ENCODE measurements around the gene RASSF7. TPM values are rescaled to one million over a fixed set of nuclear protein-coding genes. Genes with fewer than 3 reads are reported as not detected.

Gene RASSF7
- total and polyA plus RNA-seq, 9 donors, result 4.7 to 163 (median 9.4) TPM; not detected in 1

DNA sequence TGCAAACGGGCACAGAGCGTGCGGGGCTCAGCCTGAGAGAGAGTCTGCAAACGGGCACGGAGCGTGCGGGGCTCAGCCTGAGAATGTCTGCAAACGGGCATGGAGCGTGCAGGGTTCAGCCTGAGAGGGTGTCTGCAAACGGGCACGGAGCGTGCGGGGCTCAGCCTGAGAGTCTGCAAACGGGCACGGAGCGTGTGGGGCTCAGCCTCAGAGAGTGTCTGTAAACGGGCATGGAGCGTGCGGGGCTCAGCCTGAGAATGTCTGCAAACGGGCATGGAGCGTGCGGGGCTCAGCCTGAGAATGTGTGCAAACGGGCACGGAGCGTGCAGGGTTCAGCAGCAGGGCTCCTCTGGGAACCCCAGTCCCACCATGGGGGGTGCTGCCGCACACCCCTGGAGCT, 29.0 kb downstream of the RASSF7 start:
- Histone ChIP-seq H3K36me3 (no peaks in the 10 kb centered on the region), H3K27me3 (no peaks in the 10 kb centered on the region), H3K9me3 (no peaks in the 10 kb centered on the region), H3K4me3 (no peak overlapping the region), H3K4me1 (ENCODE audit: insufficient read depth) (no peaks in the 10 kb centered on the region), H3K27ac (no peak overlapping the region)
- 93 to 94% (median 93%) methylated on average over 26 of the region's 26 CpGs for WGBS, 3 donors
- peak in 1 of 5 donors; percentile 28 for DNase-seq
- intact Hi-C loops (cut with DNase I), result no loop called here
- TF ChIP-seq POLR2A (IDR thresholded peaks at IDR 0.05), result no peak
- no peak for TF ChIP-seq EP300 (IDR thresholded peaks at IDR 0.05)
- TF ChIP-seq, protein P1, sequence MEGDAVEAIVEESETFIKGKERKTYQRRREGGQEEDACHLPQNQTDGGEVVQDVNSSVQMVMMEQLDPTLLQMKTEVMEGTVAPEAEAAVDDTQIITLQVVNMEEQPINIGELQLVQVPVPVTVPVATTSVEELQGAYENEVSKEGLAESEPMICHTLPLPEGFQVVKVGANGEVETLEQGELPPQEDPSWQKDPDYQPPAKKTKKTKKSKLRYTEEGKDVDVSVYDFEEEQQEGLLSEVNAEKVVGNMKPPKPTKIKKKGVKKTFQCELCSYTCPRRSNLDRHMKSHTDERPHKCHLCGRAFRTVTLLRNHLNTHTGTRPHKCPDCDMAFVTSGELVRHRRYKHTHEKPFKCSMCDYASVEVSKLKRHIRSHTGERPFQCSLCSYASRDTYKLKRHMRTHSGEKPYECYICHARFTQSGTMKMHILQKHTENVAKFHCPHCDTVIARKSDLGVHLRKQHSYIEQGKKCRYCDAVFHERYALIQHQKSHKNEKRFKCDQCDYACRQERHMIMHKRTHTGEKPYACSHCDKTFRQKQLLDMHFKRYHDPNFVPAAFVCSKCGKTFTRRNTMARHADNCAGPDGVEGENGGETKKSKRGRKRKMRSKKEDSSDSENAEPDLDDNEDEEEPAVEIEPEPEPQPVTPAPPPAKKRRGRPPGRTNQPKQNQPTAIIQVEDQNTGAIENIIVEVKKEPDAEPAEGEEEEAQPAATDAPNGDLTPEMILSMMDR (IDR thresholded peaks at IDR 0.05), result no peak

DNA sequence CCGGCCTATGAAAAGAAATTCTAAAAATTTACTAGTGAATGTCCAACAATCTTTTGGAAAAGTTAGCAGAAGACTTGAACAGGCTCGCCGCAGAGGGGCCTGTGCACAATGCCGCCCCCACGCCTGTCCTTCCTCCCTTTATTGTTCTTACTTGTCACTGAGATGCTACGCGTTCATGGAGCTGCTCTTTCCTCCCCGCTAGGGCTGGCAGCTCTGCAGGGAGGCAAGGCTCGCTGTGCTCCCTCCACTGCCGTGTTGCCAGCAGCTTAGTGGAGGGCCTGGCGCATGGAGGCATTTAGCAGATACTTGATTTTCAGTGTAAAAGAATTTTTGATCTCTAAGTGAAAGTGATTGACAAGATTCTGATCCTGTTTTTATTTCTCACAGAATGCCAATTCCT, 30.2 kb downstream of the RASSF7 start:
- no peak overlapping the region for H3K4me3 ChIP-seq
- TF ChIP-seq POLR2A (IDR thresholded peaks at IDR 0.05), result no peak
- no peak for TF ChIP-seq EP300 (IDR thresholded peaks at IDR 0.05)
- TF ChIP-seq, protein P1 (IDR thresholded peaks at IDR 0.05), result no peak
- no peaks in the 10 kb centered on the region for H3K9me3 ChIP-seq
- H3K27ac ChIP-seq, result no peak overlapping the region
- intact Hi-C loops (cut with DNase I), result no loop called here
- DNase-seq, result no peak
- H3K36me3 ChIP-seq, result no peaks in the 10 kb centered on the region
- no peaks in the 10 kb centered on the region for H3K4me1 ChIP-seq (ENCODE audit: insufficient read depth)
- no peaks in the 10 kb centered on the region for H3K27me3 ChIP-seq
- WGBS, 3 donors, result 74 to 79% (median 78%) methylated on average over 11 of the region's 11 CpGs

GRCh38 chr11:592501-592900, 31.7 kb downstream of the RASSF7 start:
- DNase-seq, result no peak
- H3K4me1 ChIP-seq (ENCODE audit: insufficient read depth), result no peaks in the 10 kb centered on the region
- H3K4me3 ChIP-seq, result no peak overlapping the region
- no peaks in the 10 kb centered on the region for H3K9me3 ChIP-seq
- H3K27me3 ChIP-seq, result no peaks in the 10 kb centered on the region
- H3K27ac ChIP-seq, result no peak overlapping the region
- WGBS, 3 donors, result 94 to 96% (median 95%) methylated on average over 22 of the region's 22 CpGs
- intact Hi-C loops (cut with DNase I), result no loop called here
- no peaks in the 10 kb centered on the region for H3K36me3 ChIP-seq
- TF ChIP-seq, protein P1 (IDR thresholded peaks at IDR 0.05), result no peak
- no peak for TF ChIP-seq POLR2A (IDR thresholded peaks at IDR 0.05)
- no peak for TF ChIP-seq EP300 (IDR thresholded peaks at IDR 0.05)

- Histone ChIP-seq H3K9me3 (no peaks in the 10 kb centered on the region), H3K4me3 (no peak overlapping the region), H3K36me3 (no peaks in the 10 kb centered on the region), H3K27ac (no peak overlapping the region), H3K4me1 (ENCODE audit: insufficient read depth) (no peaks in the 10 kb centered on the region), H3K27me3 (no peaks in the 10 kb centered on the region)
- no peak for TF ChIP-seq POLR2A (IDR thresholded peaks at IDR 0.05)
- TF ChIP-seq, protein P1 (IDR thresholded peaks at IDR 0.05), result no peak
- TF ChIP-seq EP300 (IDR thresholded peaks at IDR 0.05), result no peak
- no peak for DNase-seq
- 81 to 90% (median 84%) methylated on average over 10 of the region's 10 CpGs for WGBS, 3 donors
- intact Hi-C loops (cut with DNase I), result no loop called here
Observed at GRCh38 chr11:592918-593317, 32.1 kb downstream of the RASSF7 start.
